Small intestine (tissue), 7 donors: ENCODE results near the gene TRAPPC10. TPM values are rescaled to one million over a fixed set of nuclear protein-coding genes. Genes with fewer than 3 reads are reported as not detected.
A peak's percentile ranks its signal among the peaks of the same experiment; 100 is the strongest.
"Not testable (repeated sequence)": the region's sequence is repeated elsewhere in the genome, so short reads cannot be mapped to it uniquely, and the experiment has no call there.

ENCODE experiments used
- DNase-seq, 2 donors: peaks; one replicate each; pipeline versions ENCODE4 v3.0.0 to v3.0.0-alpha.2; 2013
- FAIRE-seq: peaks from 2 replicates; lab custom pipeline; 2012; peaks lifted over from hg19 to GRCh38; lab: Jason Lieb, UNC
- H3K27ac ChIP-seq, 3 donors: one replicate each; pipeline ENCODE4 v1.5.1; 2013; ENCODE audit warnings: low read length in 2 of 3, mild to moderate bottlenecking in 2 of 3, control low read depth in 1 of 3, inconsistent platforms in 1 of 3, low read depth in 1 of 3, moderate library complexity in 1 of 3
- H3K27me3 ChIP-seq, 3 donors: one replicate each; pipeline ENCODE4 v1.6.1; 2013; ENCODE audit warnings: low read length in 3 of 3, inconsistent platforms in 1 of 3; ENCODE audit not compliant: control insufficient read depth in 3 of 3, insufficient read depth in 3 of 3
- H3K36me3 ChIP-seq, 3 donors: one replicate each; pipeline ENCODE4 v1.6.1; 2013; ENCODE audit warnings: low read length in 3 of 3, inconsistent platforms in 1 of 3, low read depth in 1 of 3, mild to moderate bottlenecking in 1 of 3, moderate library complexity in 1 of 3; ENCODE audit not compliant: control insufficient read depth in 3 of 3, insufficient read depth in 2 of 3
- H3K4me1 ChIP-seq, 3 donors: one replicate each; pipeline ENCODE4 v1.6.1; 2013; ENCODE audit warnings: low read length in 2 of 3, inconsistent platforms in 1 of 3, low read depth in 1 of 3, mild to moderate bottlenecking in 1 of 3, moderate library complexity in 1 of 3; ENCODE audit not compliant: control insufficient read depth in 3 of 3, insufficient read depth in 2 of 3
- H3K4me3 ChIP-seq, 3 donors: one replicate each; pipeline ENCODE4 v1.5.1; 2013; ENCODE audit warnings: low read length in 3 of 3, control low read depth in 1 of 3, inconsistent platforms in 1 of 3, low read depth in 1 of 3, mild to moderate bottlenecking in 1 of 3, moderate library complexity in 1 of 3
- H3K9me3 ChIP-seq, 2 donors: one replicate each; pipeline ENCODE4 v1.6.1; 2013; ENCODE audit warnings: low read depth in 1 of 2, low read length in 1 of 2; ENCODE audit not compliant: control insufficient read depth in 2 of 2, insufficient read depth in 1 of 2
- WGBS, 3 donors: extraction: QIAGEN DNeasy Blood & Tissue Kit; methylation state at CpG; one replicate each; pipeline ENCODE4 v1.1.7; 2013; 5-methylcytosine and 5-hydroxymethylcytosine counted together
- polyA plus RNA-seq, 4 donors: library from polyadenylated mRNA; stranded (reverse) in 3 of 4; unstranded in 1 of 4; fragments of 200-250 nt in 3 of 4; fragments of 120-200 nt in 1 of 4; gene quantifications; one replicate each; pipeline versions ENCODE4 v1.2.1 to v1.2.3, GENCODE V29; 2013
- donor health status: healthy with polysubstance abuse.
- donor health status: control.
- donor health status: control.
- donor health status: Bipolar disorder and iron deficiency.
- donor health status: healthy.

Gene TRAPPC10
- polyA plus RNA-seq, 4 donors, result 8.4 to 35.4 (median 11.3) TPM

GRCh38 chr21:44133715-44134057 lies 121.6 kb downstream of the TRAPPC10 start:
- not testable (repeated sequence) for H3K27me3 ChIP-seq, H3K27ac ChIP-seq, H3K36me3 ChIP-seq, DNase-seq, H3K9me3 ChIP-seq, FAIRE-seq, H3K4me1 ChIP-seq
- 0% methylated on average over 7 of the region's 35 CpGs; no CpG with 5 or more reads in 2 of the 3 donors for WGBS, 3 donors
- H3K4me3 ChIP-seq, result peak overlapping the region in 1 of 3 donors; percentile 42

- H3K27me3 ChIP-seq, DNase-seq, FAIRE-seq, H3K27ac ChIP-seq, H3K36me3 ChIP-seq, H3K4me3 ChIP-seq, H3K4me1 ChIP-seq, H3K9me3 ChIP-seq: not testable (repeated sequence)
- no CpG with 5 or more reads among the region's 8 CpGs for WGBS, 3 donors
These were observed 122.6 kb downstream of the TRAPPC10 start for GRCh38 chr21:44134732-44135131.

GRCh38 chr21:44138039-44138438 lies 125.9 kb downstream of the TRAPPC10 start:
- not testable (repeated sequence) for H3K27ac ChIP-seq, FAIRE-seq, H3K4me3 ChIP-seq, DNase-seq, H3K4me1 ChIP-seq, H3K27me3 ChIP-seq, H3K36me3 ChIP-seq, H3K9me3 ChIP-seq
- 38% methylated on average over 6 of the region's 15 CpGs; no CpG with 5 or more reads in 2 of the 3 donors for WGBS, 3 donors

GRCh38 chr21:44139787-44140551 lies 127.9 kb downstream of the TRAPPC10 start:
- H3K4me3 ChIP-seq, H3K4me1 ChIP-seq, H3K9me3 ChIP-seq, H3K27me3 ChIP-seq, DNase-seq, H3K36me3 ChIP-seq, FAIRE-seq: not testable (repeated sequence)
- peak overlapping the region in 1 of 3 donors; percentile 38 for H3K27ac ChIP-seq
- 59 to 84% (median 83%) methylated on average over 1 to 12 of the region's 30 CpGs for WGBS, 3 donors

GRCh38 chr21:44140552-44140932 lies 128.4 kb downstream of the TRAPPC10 start:
- H3K36me3 ChIP-seq, H3K4me1 ChIP-seq, H3K9me3 ChIP-seq, DNase-seq, H3K4me3 ChIP-seq, FAIRE-seq, H3K27ac ChIP-seq, H3K27me3 ChIP-seq: not testable (repeated sequence)
- WGBS, 3 donors, result no CpG with 5 or more reads among the region's 18 CpGs

GRCh38 chr21:44142470-44142869 lies 130.4 kb downstream of the TRAPPC10 start:
- not testable (repeated sequence) for FAIRE-seq, H3K4me3 ChIP-seq, DNase-seq, H3K27me3 ChIP-seq, H3K4me1 ChIP-seq, H3K9me3 ChIP-seq, H3K36me3 ChIP-seq, H3K27ac ChIP-seq
- WGBS, 3 donors, result 80% methylated on average over 9 of the region's 10 CpGs; no CpG with 5 or more reads in 2 of the 3 donors

GRCh38 chr21:44143380-44143779 lies 131.3 kb downstream of the TRAPPC10 start:
- not testable (repeated sequence) for H3K36me3 ChIP-seq, H3K4me1 ChIP-seq, FAIRE-seq, H3K9me3 ChIP-seq, DNase-seq, H3K27ac ChIP-seq, H3K27me3 ChIP-seq, H3K4me3 ChIP-seq
- 60% methylated on average over 3 of the region's 17 CpGs; no CpG with 5 or more reads in 2 of the 3 donors for WGBS, 3 donors

- 67% methylated on average over 5 of the region's 8 CpGs; no CpG with 5 or more reads in 2 of the 3 donors for WGBS, 3 donors
- H3K36me3 ChIP-seq, DNase-seq, FAIRE-seq, H3K9me3 ChIP-seq, H3K27ac ChIP-seq, H3K4me3 ChIP-seq, H3K27me3 ChIP-seq, H3K4me1 ChIP-seq: not testable (repeated sequence)
These were observed 131.9 kb downstream of the TRAPPC10 start for GRCh38 chr21:44143996-44144395.
